Stimulated activated CD4-positive, alpha-beta T cell treated with anti-CD3 and anti-CD28 coated beads, Interleukin-4, amount 100 ng/mL, for 1 hour (primary cell): ENCODE data around the gene BMP2K.

ENCODE experiments used
- DNase-seq: peaks from one replicate; pipeline ENCODE4 v3.0.0-alpha.2; 2020

BMP2K gene

GRCh38 chr4:78776079-78776728 is at the start of gene BMP2K:
TSS of gene BMP2K (plus strand) at chr4:78776350. CDS start at chr4:78776544, 194 bp downstream.
- peak; percentile 78 for DNase-seq

DNA sequence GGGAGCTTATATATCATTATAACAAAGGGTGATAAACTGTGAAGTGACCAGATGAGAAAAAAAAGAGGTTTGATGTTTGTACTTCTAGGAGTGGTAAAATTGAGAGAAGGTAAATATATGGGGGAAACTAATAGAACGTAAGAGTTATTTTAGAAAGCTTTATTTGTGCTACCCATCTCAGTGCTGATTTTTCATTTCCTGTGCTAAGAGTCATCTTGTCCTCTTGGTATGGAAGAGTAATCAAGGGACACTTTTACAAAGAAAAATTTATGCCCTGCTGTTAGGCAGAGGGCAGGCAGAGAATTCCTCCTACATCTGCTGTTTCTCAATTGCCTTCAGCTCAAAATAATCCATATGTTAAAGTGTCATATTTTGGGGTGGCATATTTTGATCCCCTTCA is 49.6 kb upstream of the BMP2K start:
- no peak for DNase-seq

DNA sequence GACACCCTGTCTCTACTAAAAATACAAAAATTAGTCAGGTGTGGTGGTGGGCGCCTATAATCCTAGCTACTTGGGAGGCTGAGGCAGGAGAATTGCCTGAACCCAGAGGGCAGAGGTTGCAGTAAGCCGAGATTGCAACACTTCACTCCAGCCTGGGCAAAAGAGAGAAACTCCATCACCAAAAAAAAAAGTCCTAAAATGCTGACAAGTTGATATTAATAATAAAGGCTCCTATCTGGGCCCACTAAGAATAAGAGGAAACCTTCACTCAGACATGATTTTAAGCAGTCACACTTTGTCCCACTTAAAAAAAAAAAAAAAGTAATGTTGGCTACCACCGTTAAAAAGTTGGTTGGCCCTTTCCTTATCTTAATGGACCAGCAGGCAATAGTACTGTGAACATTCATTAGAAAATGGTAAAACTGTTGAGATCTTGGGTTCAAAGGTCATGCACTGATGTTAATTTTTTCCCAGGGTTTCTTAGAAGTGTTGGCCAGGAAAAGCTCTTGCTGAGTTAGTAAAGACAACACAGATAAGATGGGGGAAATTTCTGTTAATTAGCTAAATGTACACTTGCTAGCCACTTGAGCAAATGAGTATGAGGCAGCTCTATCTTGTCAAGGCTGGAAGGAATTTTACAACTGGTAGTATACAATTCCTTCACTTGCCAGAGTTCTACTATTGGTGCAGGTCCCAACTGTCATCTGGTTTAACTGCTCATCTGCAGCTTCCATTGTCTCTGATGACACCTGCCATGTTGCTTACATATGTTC is 43.6 kb upstream of the BMP2K start:
- no peak for DNase-seq

- DNase-seq: no peak
Measured at GRCh38 chr4:78734441-78735162, 41.5 kb upstream of the BMP2K start.

DNA sequence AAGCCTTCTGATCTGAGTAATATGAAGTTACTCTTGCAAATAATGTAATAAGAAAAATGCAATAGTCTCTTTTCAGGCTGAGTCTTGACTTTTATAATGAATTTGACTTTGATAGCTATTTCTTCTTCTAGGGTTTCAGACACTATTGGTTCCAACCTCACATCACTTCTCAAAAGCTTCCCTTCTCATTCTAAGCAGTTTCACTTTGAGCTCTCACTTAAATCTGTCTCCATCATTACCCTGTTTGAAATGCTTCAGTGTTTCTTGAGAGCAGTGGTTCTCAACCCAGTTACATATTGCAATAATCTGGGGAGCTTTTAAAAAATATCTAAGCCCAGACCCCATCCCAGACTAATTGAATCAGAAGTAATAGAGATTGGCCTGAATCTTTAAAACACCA is 40.5 kb upstream of the BMP2K start:
- DNase-seq: no peak

GRCh38 chr4:78737035-78737434 is 39.1 kb upstream of the BMP2K start:
- DNase-seq: no peak

DNA sequence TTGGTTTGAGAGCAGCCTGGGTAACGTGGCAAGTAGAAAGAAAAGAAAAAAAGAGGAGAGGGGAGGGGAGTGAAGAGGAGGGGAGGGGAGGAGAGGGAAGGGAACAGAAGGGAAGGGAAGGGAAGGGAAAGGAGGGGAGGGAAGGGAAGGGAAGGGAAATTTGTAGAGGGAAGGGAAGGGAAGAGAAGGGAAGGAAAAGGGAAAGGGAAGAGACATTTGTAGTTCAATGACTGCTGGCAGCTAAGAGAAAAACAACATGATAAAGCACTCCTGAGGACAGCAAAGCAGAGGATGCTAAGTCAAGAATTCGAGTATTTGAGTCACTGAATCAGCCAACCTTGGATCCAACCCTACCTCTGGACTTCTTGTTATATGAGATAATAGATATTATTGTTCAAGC is 38.2 kb upstream of the BMP2K start:
- no peak for DNase-seq

GRCh38 chr4:78742300-78742699 is 33.9 kb upstream of the BMP2K start:
- DNase-seq: no peak

DNA sequence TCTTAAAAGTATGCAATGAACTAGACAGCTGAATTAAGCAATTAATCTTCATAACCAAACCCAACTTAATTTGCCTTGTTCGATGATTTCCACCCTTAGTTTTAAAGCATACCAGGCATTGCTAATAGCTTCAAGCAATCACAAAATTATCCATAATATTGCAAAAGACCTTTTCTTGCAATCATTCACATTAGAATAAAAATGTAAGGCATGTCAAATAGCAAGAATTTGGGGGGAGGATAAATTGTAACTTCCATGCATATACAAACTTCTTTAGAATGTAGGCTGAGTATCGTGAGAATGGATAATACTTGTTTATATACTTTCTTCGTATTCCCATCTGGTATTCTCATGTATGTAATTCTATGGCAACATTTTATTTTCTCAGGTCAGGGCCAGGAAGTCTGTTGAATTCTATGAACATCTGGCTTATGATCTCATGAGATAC is 28.7 kb upstream of the BMP2K start:
- no peak for DNase-seq

GRCh38 chr4:78748381-78748780 is 27.8 kb upstream of the BMP2K start:
- DNase-seq: no peak

DNA sequence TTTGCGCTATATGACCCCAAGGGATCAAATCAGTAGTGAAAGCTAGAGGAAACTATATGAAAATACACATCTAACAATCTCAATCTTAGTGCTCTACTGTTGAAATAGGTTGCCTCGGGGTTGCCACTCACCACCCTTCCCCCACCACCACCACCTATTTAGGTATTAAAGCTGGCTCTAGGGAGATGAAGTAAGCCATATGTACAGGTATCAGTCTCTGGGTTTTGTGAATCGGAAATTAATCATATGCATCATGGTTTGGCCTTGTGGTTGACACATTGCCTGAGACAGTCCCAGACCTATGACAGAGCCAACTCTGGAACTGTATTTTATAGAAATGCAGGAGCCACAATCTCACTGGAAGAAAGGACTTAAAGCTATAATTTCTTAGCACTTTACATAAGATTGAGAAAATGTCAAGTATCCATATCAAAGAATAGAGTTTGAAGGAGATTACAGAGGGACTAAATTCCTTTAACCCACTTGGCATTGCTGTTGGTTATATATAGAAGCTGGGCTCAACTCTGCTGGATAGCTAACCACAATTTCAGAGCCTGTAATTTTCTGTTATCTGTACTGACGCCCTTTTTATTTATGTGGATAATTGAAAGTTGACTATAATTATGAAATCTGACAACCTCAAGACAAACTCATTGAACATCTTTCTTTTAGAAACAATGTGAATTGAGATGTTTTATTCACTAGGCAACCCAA is 26.7 kb upstream of the BMP2K start:
- DNase-seq: no peak

GRCh38 chr4:78749972-78750727 is 26.0 kb upstream of the BMP2K start:
- DNase-seq: no peak

GRCh38 chr4:78753091-78753490 is 23.1 kb upstream of the BMP2K start:
- no peak for DNase-seq

- DNase-seq: no peak
Measured at GRCh38 chr4:78754872-78755271, 21.3 kb upstream of the BMP2K start.

GRCh38 chr4:78756137-78756536 is 20.0 kb upstream of the BMP2K start:
- DNase-seq: no peak

GRCh38 chr4:78756776-78757175 is 19.4 kb upstream of the BMP2K start:
- no peak for DNase-seq

DNA sequence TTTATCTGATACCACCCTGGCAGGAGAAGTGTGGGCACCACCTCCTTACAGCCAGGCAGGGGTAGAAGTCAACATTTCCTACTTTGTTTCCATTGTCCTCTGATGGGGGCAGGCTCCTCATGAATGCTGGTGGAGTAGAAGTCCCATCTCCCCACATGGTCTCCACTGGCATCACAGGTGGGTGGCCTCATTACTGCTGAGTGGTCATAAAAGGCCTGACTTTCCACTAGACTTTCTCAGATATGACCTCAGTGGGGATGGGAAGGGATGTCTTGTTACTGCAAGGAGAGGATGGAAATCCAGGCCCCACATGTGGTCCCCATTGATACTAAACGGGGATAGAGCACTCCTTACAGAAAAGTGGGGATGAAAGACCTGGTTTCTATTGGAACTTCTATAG is 18.6 kb upstream of the BMP2K start:
- DNase-seq: no peak

- no peak for DNase-seq
Measured at GRCh38 chr4:78758085-78758484, 18.1 kb upstream of the BMP2K start.

GRCh38 chr4:78762529-78762928 is 13.6 kb upstream of the BMP2K start:
- DNase-seq: no peak

DNA sequence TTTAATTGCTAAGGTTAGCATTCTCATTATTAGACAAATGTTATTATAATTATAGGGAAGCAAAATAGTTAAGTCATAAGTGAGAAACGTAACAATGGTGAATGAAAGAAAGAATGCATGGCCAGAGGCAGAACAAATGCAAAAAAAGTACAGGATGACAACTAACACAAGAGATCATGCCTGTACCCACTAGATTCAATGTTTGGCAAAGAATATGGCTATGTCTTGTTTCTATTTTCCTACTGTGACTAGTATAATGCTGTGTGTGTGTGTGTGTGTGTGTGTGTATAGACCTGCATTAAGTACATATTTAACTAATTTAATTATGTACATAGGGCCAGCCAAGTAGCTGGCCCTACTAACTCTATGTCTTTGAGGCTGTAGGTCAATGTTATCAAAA is 12.9 kb upstream of the BMP2K start:
- DNase-seq: no peak

DNA sequence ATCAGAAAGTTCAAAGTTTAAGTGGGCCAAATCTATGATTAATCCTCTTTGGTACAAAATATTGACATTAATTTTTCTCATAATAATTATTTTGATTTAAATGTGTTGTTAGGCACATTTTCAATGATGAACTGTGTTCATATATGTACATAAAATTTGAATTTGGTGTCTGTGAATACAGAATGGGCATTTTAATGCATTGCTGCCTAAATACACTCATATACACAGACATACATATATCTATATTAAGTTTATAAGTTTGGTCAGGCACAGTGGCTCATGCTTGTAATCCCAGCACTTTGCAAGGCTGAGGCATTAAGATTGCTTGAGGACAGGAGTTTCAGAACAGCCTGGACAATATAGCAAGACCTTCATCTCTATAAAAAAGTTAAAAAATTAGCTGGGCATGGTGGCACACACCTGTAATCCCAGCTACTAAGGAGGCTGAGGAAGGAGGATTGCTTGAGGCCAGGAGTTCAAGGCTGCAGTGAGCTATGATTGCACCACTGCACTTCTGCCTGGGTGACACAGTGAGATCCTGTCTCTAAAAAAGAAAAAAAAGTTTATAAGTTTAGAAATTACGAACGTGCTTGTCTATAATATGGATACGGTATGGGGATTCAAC is 12.3 kb upstream of the BMP2K start:
- DNase-seq: no peak

DNA sequence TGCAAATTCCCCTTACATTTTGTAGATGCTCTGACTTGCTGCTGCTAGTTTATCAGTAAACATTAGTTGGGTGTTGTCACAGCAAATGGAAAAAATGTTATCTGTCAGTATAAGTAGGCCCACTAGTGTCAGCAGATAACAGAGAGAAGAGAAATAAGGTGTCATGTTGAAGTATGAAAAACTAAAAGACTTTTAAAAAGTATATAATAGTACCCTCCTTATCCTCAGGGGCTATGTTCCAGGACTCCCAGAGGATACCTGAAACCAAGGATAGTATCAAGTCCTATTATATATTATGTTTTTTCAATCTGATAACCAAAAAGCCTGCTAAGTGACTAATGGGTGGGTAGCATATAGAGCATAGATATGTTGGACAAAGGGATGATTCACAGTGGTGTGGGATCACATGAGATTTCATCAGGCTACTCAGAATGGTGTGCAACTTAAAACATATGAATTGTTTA is 11.6 kb upstream of the BMP2K start:
- DNase-seq: no peak
